CD4-positive, alpha-beta memory T cell (primary cell): ENCODE measurements around the gene SLC9A4. TPM values are rescaled to one million over a fixed set of nuclear protein-coding genes. Genes with fewer than 3 reads are reported as not detected.

Experiments
- CTCF ChIA-PET: fragments of 350-600 bp; sonication (Branson Sonifier 250); formaldehyde crosslinking; loops from one replicate; lab custom pipeline; 2021; ENCODE audit warnings: inconsistent platforms; ENCODE audit not compliant: partially characterized antibody; lab: Charles Lee
- POLR2A ChIA-PET: fragments of 350-600 bp; sonication (Branson Sonifier 250); formaldehyde crosslinking; loops from one replicate; lab custom pipeline; 2021; ENCODE audit not compliant: partially characterized antibody; lab: Charles Lee
- DNase-seq, 5 donors: peaks; one replicate each; pipeline versions ENCODE4 v3.0.0 to v3.0.0-alpha.2; 2020 to 2022; ENCODE audit warnings: mixed read lengths in 1 of 5
- H3K27ac ChIP-seq: one replicate; pipeline ENCODE4 v1.7.0; 2013; ENCODE audit warnings: low read depth, low read length
- H3K27me3 ChIP-seq: 2 replicates; pipeline ENCODE4 v1.7.0; 2013; ENCODE audit warnings: mild to moderate bottlenecking, low read length, moderate library complexity; ENCODE audit not compliant: insufficient read depth
- H3K36me3 ChIP-seq: 2 replicates; pipeline ENCODE4 v1.7.0; 2013; ENCODE audit warnings: mild to moderate bottlenecking, low read length, moderate library complexity; ENCODE audit not compliant: insufficient read depth
- H3K4me1 ChIP-seq: 2 replicates; pipeline ENCODE4 v1.7.0; 2013; ENCODE audit warnings: mild to moderate bottlenecking, low read length, moderate library complexity; ENCODE audit not compliant: insufficient read depth
- H3K4me3 ChIP-seq, 2 donors: one replicate each; pipeline ENCODE4 v1.7.0; 2013; ENCODE audit warnings: low read length in 2 of 2, mild to moderate bottlenecking in 1 of 2
- H3K9me3 ChIP-seq, 2 donors: one replicate each; pipeline ENCODE4 v1.7.0; 2013; ENCODE audit warnings: low read length in 2 of 2, control low read depth in 1 of 2; ENCODE audit not compliant: control insufficient read depth in 1 of 2
- H3K27ac Mint-ChIP-seq, 7 donors: one replicate each; pipeline ENCODE4 v1.8.0; 2020 to 2021; ENCODE audit warnings: mixed read lengths in 7 of 7, mild to moderate bottlenecking in 6 of 7, inconsistent platforms in 3 of 7, moderate library complexity in 3 of 7
- H3K27me3 Mint-ChIP-seq, 2 donors: one replicate each; pipeline ENCODE4 v1.8.0; 2020 to 2021; ENCODE audit warnings: mixed read lengths in 2 of 2
- H3K36me3 Mint-ChIP-seq, 2 donors: one replicate each; pipeline ENCODE4 v1.8.0; 2020 to 2021; ENCODE audit warnings: mixed read lengths in 2 of 2, inconsistent platforms in 1 of 2, mild to moderate bottlenecking in 1 of 2
- H3K4me1 Mint-ChIP-seq, 4 donors: one replicate each; pipeline ENCODE4 v1.8.0; 2020 to 2021; ENCODE audit warnings: mixed read lengths in 4 of 4, mild to moderate bottlenecking in 1 of 4
- H3K4me3 Mint-ChIP-seq, 8 donors: one replicate each; pipeline ENCODE4 v1.8.0; 2020 to 2021; ENCODE audit warnings: mixed read lengths in 8 of 8, mild to moderate bottlenecking in 7 of 8, moderate library complexity in 6 of 8, inconsistent platforms in 3 of 8
- H3K9me3 Mint-ChIP-seq, 8 donors: one replicate each; pipeline ENCODE4 v1.8.0; 2020 to 2021; ENCODE audit warnings: mixed read lengths in 8 of 8, mild to moderate bottlenecking in 5 of 8, inconsistent platforms in 3 of 8, moderate library complexity in 1 of 8
- intact Hi-C: fragments of 100-400 bp; cut with micrococcal nuclease; formaldehyde crosslinking; loops from one replicate; pipeline ENCODE4 v1.15.1; 2023
- polyA plus RNA-seq, 2 donors: library from polyadenylated mRNA; unstranded; fragments of 300-500 nt; fragmentation: Illumina TruSeq; gene quantifications; one replicate each; pipeline ENCODE4 v1.2.3, GENCODE V29; 2021
- total RNA-seq, 2 experiments: library from RNA; stranded (reverse); gene quantifications; one replicate each; pipeline ENCODE4 v1.2.3, GENCODE V29; 2021

The SLC9A4 gene
- total and polyA plus RNA-seq, 4 experiments from 2014 or later: 0.08 TPM; not detected in 3

GRCh38 chr2:102520009-102520408 is 47.0 kb downstream of the SLC9A4 start:
- no peaks in the 10 kb centered on the region for H3K9me3 Mint-ChIP-seq
- peaks cover 0 to 5% (median 3%) of the 10 kb centered on the region in 4 donors for H3K4me1 Mint-ChIP-seq
- Histone ChIP-seq H3K36me3 (no peaks in the 10 kb centered on the region), H3K4me3 (no peak overlapping the region), H3K27me3 (no peaks in the 10 kb centered on the region), H3K9me3 (no peaks in the 10 kb centered on the region), H3K4me1 (no peaks in the 10 kb centered on the region), H3K27ac (no peak overlapping the region)
- intact Hi-C loops: no loop called here
- POLR2A ChIA-PET: no interaction called here
- no peak overlapping the region for H3K4me3 Mint-ChIP-seq
- peaks cover 0 to 6% of the 10 kb centered on the region in 2 donors for H3K27me3 Mint-ChIP-seq
- CTCF ChIA-PET: no interaction called here
- DNase-seq: no peak
- H3K27ac Mint-ChIP-seq: no peak overlapping the region
- H3K36me3 Mint-ChIP-seq: no peaks in the 10 kb centered on the region

- Mint-ChIP-seq H3K27ac (no peak overlapping the region), H3K27me3 (peaks cover 0 to 6% of the 10 kb centered on the region in 2 donors), H3K36me3 (no peaks in the 10 kb centered on the region), H3K9me3 (no peaks in the 10 kb centered on the region), H3K4me1 (peaks cover 0 to 5% (median 3%) of the 10 kb centered on the region in 4 donors), H3K4me3 (no peak overlapping the region)
- no peak overlapping the region for H3K4me3 ChIP-seq
- H3K27ac ChIP-seq: no peak overlapping the region
- H3K4me1 ChIP-seq: no peaks in the 10 kb centered on the region
- no peak for DNase-seq
- no peaks in the 10 kb centered on the region for H3K27me3 ChIP-seq
- POLR2A ChIA-PET: no interaction called here
- H3K36me3 ChIP-seq: no peaks in the 10 kb centered on the region
- CTCF ChIA-PET: no interaction called here
- H3K9me3 ChIP-seq: no peaks in the 10 kb centered on the region
- intact Hi-C loops: no loop called here
These were observed 47.8 kb downstream of the SLC9A4 start for GRCh38 chr2:102520801-102521200.

- H3K4me1 Mint-ChIP-seq: peaks cover 0 to 5% (median 3%) of the 10 kb centered on the region in 4 donors
- DNase-seq: no peak
- no peaks in the 10 kb centered on the region for H3K27me3 ChIP-seq
- peaks cover 0 to 6% of the 10 kb centered on the region in 2 donors for H3K27me3 Mint-ChIP-seq
- H3K4me3 ChIP-seq: no peak overlapping the region
- H3K9me3 Mint-ChIP-seq: no peaks in the 10 kb centered on the region
- no peaks in the 10 kb centered on the region for H3K36me3 ChIP-seq
- no peaks in the 10 kb centered on the region for H3K36me3 Mint-ChIP-seq
- no peak overlapping the region for H3K27ac Mint-ChIP-seq
- H3K4me3 Mint-ChIP-seq: no peak overlapping the region
- intact Hi-C loops: no loop called here
- H3K9me3 ChIP-seq: no peaks in the 10 kb centered on the region
- no peak overlapping the region for H3K27ac ChIP-seq
- H3K4me1 ChIP-seq: no peaks in the 10 kb centered on the region
- ChIA-PET CTCF (no interaction called here), POLR2A (no interaction called here)
These were observed 49.1 kb downstream of the SLC9A4 start for GRCh38 chr2:102522162-102522561.

- no peak overlapping the region for H3K4me3 ChIP-seq
- Mint-ChIP-seq H3K27ac (no peak overlapping the region), H3K9me3 (no peaks in the 10 kb centered on the region), H3K36me3 (no peaks in the 10 kb centered on the region), H3K27me3 (peaks cover 0 to 4% of the 10 kb centered on the region in 2 donors), H3K4me3 (peak overlapping the region in 1 of 8 donors; percentile 14), H3K4me1 (peaks cover 0 to 5% (median 3%) of the 10 kb centered on the region in 4 donors)
- H3K27ac ChIP-seq: no peak overlapping the region
- DNase-seq: peak in 3 of 5 donors; percentile 1 to 7 (median 3)
- CTCF ChIA-PET: no interaction called here
- POLR2A ChIA-PET: no interaction called here
- no peaks in the 10 kb centered on the region for H3K36me3 ChIP-seq
- H3K9me3 ChIP-seq: no peaks in the 10 kb centered on the region
- H3K27me3 ChIP-seq: no peaks in the 10 kb centered on the region
- intact Hi-C loops: no loop called here
- no peaks in the 10 kb centered on the region for H3K4me1 ChIP-seq
These were observed 49.9 kb downstream of the SLC9A4 start for GRCh38 chr2:102522890-102523289.

GRCh38 chr2:102523651-102524050 is 50.6 kb downstream of the SLC9A4 start:
- ChIA-PET POLR2A (no interaction called here), CTCF (no interaction called here)
- H3K27me3 ChIP-seq: no peaks in the 10 kb centered on the region
- H3K4me3 Mint-ChIP-seq: no peak overlapping the region
- no peak for DNase-seq
- no peak overlapping the region for H3K27ac ChIP-seq
- H3K4me1 ChIP-seq: no peaks in the 10 kb centered on the region
- no peak overlapping the region for H3K4me3 ChIP-seq
- H3K4me1 Mint-ChIP-seq: peaks cover 0 to 5% (median 3%) of the 10 kb centered on the region in 4 donors
- H3K27ac Mint-ChIP-seq: no peak overlapping the region
- no peaks in the 10 kb centered on the region for H3K36me3 Mint-ChIP-seq
- no peaks in the 10 kb centered on the region for H3K36me3 ChIP-seq
- no peaks in the 10 kb centered on the region for H3K9me3 ChIP-seq
- intact Hi-C loops: no loop called here
- no peaks in the 10 kb centered on the region for H3K9me3 Mint-ChIP-seq
- H3K27me3 Mint-ChIP-seq: peaks cover 0 to 4% of the 10 kb centered on the region in 2 donors

- H3K4me3 ChIP-seq: no peak overlapping the region
- H3K27ac ChIP-seq: no peak overlapping the region
- DNase-seq: no peak
- ChIA-PET POLR2A (no interaction called here), CTCF (no interaction called here)
- Mint-ChIP-seq H3K27ac (peak overlapping the region in 1 of 7 donors; percentile 0), H3K4me1 (peaks cover 0 to 2% (median 0%) of the 10 kb centered on the region in 4 donors), H3K36me3 (no peaks in the 10 kb centered on the region), H3K9me3 (no peaks in the 10 kb centered on the region), H3K27me3 (peaks cover 2 to 5% of the 10 kb centered on the region in 2 donors), H3K4me3 (no peak overlapping the region)
- H3K36me3 ChIP-seq: no peaks in the 10 kb centered on the region
- intact Hi-C loops: no loop called here
- H3K4me1 ChIP-seq: no peaks in the 10 kb centered on the region
- no peaks in the 10 kb centered on the region for H3K27me3 ChIP-seq
- no peaks in the 10 kb centered on the region for H3K9me3 ChIP-seq
These were observed 54.1 kb downstream of the SLC9A4 start for GRCh38 chr2:102527086-102527485.

GRCh38 chr2:102538491-102538890 is 65.5 kb downstream of the SLC9A4 start:
- Histone ChIP-seq H3K27ac (no peak overlapping the region), H3K4me3 (no peak overlapping the region), H3K27me3 (peaks cover 3% of the 10 kb centered on the region), H3K4me1 (no peaks in the 10 kb centered on the region), H3K36me3 (no peaks in the 10 kb centered on the region), H3K9me3 (no peaks in the 10 kb centered on the region)
- H3K4me1 Mint-ChIP-seq: no peaks in the 10 kb centered on the region
- H3K27me3 Mint-ChIP-seq: peaks cover 9 to 17% of the 10 kb centered on the region in 2 donors
- H3K4me3 Mint-ChIP-seq: no peak overlapping the region
- H3K27ac Mint-ChIP-seq: no peak overlapping the region
- ChIA-PET CTCF (no interaction called here), POLR2A (no interaction called here)
- no peak for DNase-seq
- intact Hi-C loops: no loop called here
- H3K36me3 Mint-ChIP-seq: no peaks in the 10 kb centered on the region
- peaks cover 0 to 6% (median 0%) of the 10 kb centered on the region in 8 donors for H3K9me3 Mint-ChIP-seq

- H3K27ac Mint-ChIP-seq: no peak overlapping the region
- Histone ChIP-seq H3K4me1 (no peaks in the 10 kb centered on the region), H3K27me3 (peaks cover 3% of the 10 kb centered on the region), H3K4me3 (no peak overlapping the region), H3K36me3 (no peaks in the 10 kb centered on the region), H3K27ac (no peak overlapping the region), H3K9me3 (no peaks in the 10 kb centered on the region)
- intact Hi-C loops: no loop called here
- DNase-seq: no peak
- H3K4me1 Mint-ChIP-seq: no peaks in the 10 kb centered on the region
- H3K36me3 Mint-ChIP-seq: no peaks in the 10 kb centered on the region
- H3K27me3 Mint-ChIP-seq: peaks cover 5 to 9% of the 10 kb centered on the region in 2 donors
- H3K9me3 Mint-ChIP-seq: no peaks in the 10 kb centered on the region
- ChIA-PET POLR2A (no interaction called here), CTCF (no interaction called here)
- no peak overlapping the region for H3K4me3 Mint-ChIP-seq
These were observed 67.9 kb downstream of the SLC9A4 start for GRCh38 chr2:102540882-102541281.
